T follicular helper cell (primary cell): ENCODE measurements around the gene MOB3A.
"Not testable (repeated sequence)": the region's sequence is repeated elsewhere in the genome, so short reads cannot be mapped to it uniquely, and the experiment has no call there.

Source experiments
- DNase-seq: peaks from one replicate; pipeline ENCODE4 v3.0.0-alpha.2; 2020; ENCODE audit warnings: low read depth

Gene MOB3A

DNA sequence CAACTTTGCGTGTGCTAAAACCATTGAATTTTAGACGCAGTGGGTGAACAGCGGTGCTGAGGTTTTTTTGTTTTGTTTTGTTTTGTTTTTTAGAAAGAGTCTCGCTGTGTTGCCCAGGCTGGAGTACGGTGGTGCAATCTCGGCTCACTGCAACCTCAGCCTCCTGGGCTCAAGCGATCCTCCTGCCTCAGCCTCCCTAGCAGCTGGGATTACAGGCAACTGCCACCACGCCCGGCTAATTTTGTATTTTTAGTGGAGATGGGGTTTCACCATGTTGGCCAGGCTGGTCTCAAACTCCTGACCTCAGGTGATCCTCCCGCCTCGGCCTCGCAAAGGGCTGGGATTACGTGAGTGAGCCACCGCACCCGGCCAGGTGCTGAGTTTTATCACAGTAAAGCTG, 61.9 kb downstream of the MOB3A start:
- DNase-seq, result not testable (repeated sequence)

DNA sequence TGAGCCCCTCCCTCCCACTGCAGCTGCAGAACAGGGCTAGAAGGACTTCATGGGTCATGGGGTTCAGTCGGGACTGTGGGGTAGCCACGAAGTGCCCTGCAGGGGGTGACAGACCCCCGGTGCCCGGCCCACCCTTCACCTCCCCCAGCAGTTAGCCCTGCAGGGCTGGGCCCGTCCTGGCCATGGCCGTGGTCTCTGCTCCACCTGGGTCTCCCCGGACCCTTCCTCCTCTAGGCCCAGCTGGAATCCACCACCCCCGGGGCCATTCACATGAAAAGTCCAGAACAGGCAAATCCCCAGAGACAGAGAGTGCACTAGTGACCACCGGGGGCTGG, 62.3 kb downstream of the MOB3A start:
- DNase-seq, result no peak

DNA sequence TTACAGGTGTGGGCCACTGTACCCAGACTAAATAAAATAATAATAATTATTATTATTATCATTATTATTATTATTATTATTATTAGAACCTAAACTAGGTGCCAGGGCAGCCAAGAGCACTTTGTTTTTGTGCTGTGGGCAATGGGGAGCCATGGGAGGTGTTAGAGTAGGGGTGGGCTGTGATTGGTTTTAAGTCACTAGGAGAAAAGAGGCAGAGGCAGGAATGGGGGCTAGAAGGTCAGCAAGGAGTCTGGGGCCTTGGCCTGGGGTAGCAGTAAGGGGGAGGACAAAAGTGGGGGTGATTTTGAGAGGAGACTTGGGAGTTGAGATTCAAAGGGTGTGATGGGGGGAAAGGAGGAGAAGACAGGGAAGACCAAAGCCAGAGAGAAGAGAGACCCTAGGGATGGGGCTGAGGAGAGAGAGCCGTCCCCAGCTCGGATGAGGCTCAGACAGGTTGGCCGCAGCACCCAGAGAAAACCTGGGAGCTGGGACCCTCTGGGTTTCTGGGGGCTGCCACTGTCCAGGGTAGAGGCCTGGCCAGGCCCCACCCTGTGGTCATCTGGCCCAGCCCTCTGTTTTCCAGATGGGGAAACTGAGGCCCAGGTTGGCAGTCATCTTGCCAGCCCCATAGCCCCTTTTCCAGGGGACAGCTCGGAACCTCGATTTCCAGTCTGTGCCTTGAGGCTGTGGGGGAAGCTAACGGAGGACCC, 62.9 kb downstream of the MOB3A start:
- DNase-seq, result no peak

DNA sequence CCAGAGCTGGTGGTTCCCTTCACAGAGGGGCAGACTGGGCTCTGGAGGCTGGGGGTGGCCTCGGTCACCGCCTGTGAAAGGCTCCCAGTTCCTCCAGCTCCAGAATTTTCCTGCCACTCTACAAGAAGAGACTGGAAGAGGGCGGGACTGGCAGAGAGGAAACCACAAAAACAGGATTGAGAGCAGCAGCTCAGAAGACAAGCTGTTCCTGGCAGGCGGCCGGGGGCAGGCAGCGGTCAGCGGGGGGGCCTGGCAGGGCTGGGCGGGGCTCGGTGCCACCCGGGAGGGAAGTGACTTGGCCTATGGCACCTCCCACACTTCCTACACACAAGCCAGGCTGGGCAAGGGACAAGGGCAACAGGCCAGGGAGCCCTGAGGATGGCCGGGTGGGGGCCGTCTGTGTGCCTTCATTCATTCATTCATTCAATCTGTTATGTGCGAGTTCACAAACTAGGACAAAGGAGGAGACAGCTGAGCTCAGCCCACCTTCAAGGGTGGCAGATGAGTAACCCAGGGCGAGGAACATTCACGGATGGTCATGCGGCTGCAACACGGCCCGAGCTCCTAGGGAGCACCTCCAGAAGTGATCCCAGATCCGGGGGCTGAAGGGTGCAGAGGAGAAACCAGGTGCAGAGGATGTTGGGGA, 63.7 kb downstream of the MOB3A start:
- DNase-seq, result no peak

DNA sequence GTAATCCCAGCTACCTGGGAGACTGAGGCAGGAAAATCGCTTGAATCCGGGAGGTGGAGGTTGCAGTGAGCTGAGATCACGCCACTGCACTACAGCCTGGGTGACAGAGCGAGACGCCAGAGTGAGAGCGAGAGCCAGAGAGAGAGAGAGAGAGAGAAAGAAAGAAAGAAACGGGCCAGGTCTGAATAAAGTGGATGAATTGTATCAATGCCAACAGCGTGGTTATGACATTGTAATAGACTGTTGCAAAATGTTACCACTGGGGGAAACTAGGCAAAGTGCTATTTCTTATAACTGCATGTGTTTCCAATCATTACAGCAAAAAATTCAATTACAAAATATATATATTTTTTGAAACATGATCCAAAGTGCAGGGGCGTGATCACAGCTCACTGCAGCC, 68.8 kb downstream of the MOB3A start:
- DNase-seq, result no peak

DNA sequence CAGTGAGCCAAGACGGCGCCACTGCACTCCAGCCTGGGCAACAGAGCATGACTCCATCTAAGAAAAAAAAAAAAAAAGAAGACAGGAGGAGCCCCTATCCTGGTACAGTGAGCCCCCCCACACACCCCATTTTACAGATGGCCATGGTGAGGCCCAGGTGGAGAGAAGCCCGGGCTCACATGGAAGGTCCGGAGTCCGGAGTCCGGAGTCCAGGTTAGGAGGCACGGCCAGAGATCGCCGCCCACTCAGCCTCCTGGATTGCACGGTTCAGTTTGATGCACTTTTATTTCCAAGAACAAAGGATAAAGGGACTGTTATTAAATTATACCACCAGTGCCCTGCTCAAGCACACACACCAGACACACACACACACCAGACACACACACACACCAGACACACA, 69.4 kb downstream of the MOB3A start:
- DNase-seq, result no peak

DNA sequence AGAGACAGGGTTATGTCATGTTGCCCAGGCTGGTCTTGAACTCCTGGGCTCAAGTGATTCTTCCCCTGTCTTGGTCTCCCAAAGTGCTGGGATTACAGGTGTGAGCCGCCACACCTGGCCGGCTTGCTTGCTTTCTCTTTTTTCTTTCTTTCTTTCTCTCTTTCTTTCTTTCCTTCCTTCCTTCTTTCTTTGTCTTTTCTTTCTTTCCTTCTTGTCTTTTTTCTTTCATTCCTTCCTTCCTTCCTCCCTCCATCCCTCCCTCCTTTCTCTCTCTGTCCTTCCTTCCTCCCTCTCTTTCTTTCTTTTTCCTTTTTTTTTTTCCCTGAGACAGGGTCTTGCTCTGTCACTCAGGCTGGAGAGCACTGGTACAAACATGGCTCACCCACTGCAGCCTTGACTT, 73.8 kb downstream of the MOB3A start:
- DNase-seq, result no peak

DNA sequence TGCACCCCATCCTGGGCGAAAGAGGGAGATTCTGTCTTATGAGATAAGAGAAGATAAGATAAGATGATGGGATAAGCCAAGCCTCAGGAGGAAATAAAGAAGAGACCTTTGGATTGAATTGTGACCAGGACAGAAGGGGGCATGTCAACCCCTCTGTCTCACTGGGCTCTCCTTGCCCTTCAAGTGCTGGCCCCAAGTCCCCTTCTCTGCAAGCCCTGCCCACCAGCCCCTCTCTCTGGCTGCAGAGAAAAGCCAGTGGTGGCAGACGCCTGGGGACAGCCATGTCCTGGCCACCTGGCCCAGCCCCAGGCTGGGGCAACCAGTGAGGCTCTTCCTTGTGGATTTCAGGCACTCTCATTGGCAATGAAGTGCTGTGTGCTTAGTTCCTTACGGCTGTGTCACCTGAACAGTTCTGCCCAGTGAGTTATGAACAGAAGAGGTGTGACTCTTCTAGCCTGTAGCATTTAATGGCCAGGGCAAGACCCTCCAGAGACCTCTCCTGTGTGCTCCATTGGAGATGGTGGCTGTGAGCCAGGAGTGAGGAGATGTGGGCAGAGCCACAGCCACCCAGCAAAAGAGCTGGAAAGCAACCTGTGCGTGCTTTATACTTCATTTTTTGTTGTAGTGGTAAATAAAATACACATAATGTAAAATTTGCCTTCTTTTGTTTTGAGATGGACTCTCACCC, 74.5 kb downstream of the MOB3A start:
- DNase-seq, result no peak
